ENCODE data around the gene ANKK1. TPM values are rescaled to one million over a fixed set of nuclear protein-coding genes. Genes with fewer than 3 reads are reported as not detected.

ANKK1 gene
- total RNA-seq, 2 experiments from 2014 or later = 0.07 to 0.14 TPM

DNA sequence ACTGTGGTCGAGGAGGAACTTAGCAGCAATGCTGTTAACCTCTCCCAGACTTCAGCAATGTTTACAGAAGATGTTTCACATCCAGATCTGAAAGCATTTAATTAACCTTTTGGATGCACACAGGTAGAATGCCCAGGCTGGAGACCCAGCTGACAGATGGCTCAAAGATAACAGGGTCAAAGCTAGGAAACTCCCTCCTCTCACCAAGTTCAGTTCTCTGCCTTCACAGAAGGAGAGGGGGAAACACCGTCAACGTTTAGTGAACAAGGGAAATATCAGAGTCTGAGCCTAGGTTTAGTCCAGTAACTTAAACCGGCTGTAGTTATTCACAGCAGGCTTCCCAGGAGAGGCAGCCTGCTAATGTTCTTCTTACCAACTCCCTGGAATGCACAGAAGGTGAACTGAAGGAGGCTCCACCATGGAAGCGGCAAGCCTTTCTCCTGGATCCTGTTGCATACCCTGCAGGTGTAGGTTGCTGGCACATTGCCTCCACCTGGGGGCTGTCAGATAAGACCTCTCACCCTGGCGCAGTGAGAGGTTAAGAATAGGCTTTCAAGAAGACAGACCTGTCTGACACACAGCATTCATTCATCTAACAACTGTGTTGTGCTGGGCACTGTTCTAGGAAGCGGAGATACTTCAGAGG is 23.5 kb upstream of the ANKK1 start:
- DNase-seq = no peak
- Mint-ChIP-seq H3K27ac (no peak overlapping the region), H3K4me1 (peaks cover 19% of the 10 kb centered on the region), H3K9me3 (ENCODE audit: low read depth) (no peaks in the 10 kb centered on the region), H3K4me3 (no peak overlapping the region), H3K36me3 (ENCODE audit: low read depth) (peaks cover 20% of the 10 kb centered on the region), H3K27me3 (no peaks in the 10 kb centered on the region)
- POLR2A ChIA-PET = no interaction called here
- intact Hi-C loops (cut with DNase I, micrococcal nuclease) = no loop called here
- no peak for ATAC-seq
- CTCF ChIA-PET = no interaction called here

DNA sequence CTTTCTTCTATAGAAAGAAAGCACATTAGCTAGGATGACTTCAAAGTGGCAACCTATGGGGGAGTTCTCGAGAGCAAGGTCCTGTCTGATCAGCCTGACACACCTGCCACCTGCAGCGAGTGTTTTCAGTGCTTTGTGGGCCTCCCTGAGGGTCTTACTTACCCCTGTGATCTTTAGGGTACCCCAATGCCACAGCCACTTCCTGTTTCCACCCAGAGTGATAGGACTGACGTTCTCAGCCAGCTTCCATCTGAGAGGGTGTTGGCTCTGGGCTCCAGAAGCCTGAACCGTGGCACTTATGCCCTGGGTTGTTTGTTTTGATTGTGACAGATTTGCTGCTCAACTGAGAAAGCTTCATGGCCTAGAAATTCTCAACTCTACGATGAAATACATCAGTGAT is 21.7 kb upstream of the ANKK1 start:
- CTCF ChIA-PET = interaction anchor here (0.7 kb wide), 1 partner anchor 57 kb away, joined by 3 read pairs; no protein-coding TSS in a partner anchor
- peaks cover 19% of the 10 kb centered on the region for H3K4me1 Mint-ChIP-seq
- no peak overlapping the region for H3K4me3 Mint-ChIP-seq
- intact Hi-C loops (cut with DNase I, micrococcal nuclease) = no loop called here
- H3K27ac Mint-ChIP-seq = no peak overlapping the region
- ATAC-seq (no peak), DNase-seq (no peak)
- POLR2A ChIA-PET = no interaction called here
- H3K27me3 Mint-ChIP-seq = no peaks in the 10 kb centered on the region
- peaks cover 14% of the 10 kb centered on the region for H3K36me3 Mint-ChIP-seq (ENCODE audit: low read depth)
- H3K9me3 Mint-ChIP-seq (ENCODE audit: low read depth) = no peaks in the 10 kb centered on the region

DNA sequence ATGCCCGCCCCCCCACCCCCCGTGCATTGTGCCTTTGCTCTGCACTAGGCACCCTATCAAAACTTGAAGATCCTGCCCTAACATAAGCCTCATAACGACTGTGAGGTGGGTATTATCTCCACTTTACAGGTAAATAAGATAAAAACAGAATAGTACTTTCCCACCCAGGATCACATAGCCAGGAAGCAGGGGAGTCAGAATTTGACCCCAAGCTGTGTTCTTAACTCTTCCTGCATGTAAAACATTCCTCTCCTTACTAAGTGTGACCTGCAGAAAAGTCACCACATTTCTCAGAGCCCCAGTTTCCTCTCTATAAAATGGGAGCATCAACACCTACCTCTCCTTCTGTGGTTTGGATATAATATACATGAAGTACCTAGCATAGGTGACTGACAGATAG is 18.2 kb upstream of the ANKK1 start:
- Mint-ChIP-seq H3K4me1 (peaks cover 12% of the 10 kb centered on the region), H3K36me3 (ENCODE audit: low read depth) (peaks cover 15% of the 10 kb centered on the region), H3K27me3 (no peaks in the 10 kb centered on the region), H3K4me3 (no peak overlapping the region), H3K27ac (no peak overlapping the region), H3K9me3 (ENCODE audit: low read depth) (no peaks in the 10 kb centered on the region)
- ATAC-seq = no peak
- intact Hi-C loops (cut with DNase I, micrococcal nuclease) = no loop called here
- DNase-seq = no peak
- ChIA-PET CTCF (interaction anchor here (1.1 kb wide), 1 partner anchor 38 kb away, joined by 3 read pairs; no protein-coding TSS in a partner anchor), POLR2A (no interaction called here)

DNA sequence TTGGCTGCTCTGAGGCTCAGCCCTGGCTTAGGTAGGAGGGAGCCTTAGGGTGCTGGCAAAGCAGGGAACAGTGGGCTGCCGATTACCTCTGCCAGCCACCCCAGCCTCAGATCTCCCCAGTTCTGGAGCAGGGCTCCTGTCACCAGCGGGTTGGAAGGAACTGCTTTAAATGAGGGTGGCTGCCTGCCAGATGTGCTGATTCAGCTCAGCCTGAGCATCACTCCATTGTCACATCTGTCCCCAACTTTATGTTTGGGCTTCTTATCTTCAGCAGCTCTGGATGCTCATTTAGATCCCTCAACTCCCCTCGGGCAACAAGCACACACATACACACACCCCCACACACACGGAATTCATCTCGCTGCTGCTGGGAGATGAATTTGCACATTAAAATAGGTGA is 16.9 kb upstream of the ANKK1 start:
- ChIA-PET POLR2A (no interaction called here), CTCF (interaction anchor here (1.1 kb wide), 1 partner anchor 39 kb away, joined by 3 read pairs; no protein-coding TSS in a partner anchor)

DNA sequence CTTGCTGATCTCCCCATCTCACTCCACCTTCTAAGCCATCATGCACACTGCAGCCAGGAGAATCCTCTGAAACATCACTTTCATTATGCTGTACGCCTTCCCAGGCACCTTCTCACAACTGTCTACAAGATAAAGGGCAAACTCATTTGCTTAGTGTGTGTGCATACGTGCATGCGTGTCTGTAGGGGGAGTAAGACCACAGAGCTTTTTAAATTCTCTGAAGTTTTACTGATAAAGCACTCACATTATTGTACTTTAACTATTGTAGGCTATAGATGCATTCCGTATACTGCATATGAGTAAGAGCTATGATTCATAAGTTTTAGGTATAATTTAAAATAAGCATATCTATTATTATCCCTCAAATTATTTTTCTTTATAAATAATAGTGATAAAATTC is 15.3 kb upstream of the ANKK1 start:
- intact Hi-C loops (cut with DNase I, micrococcal nuclease) = no loop called here
- DNase-seq (no peak), ATAC-seq (no peak)
- CTCF ChIA-PET = no interaction called here
- POLR2A ChIA-PET = no interaction called here
- H3K9me3 Mint-ChIP-seq (ENCODE audit: low read depth) = no peaks in the 10 kb centered on the region
- H3K27ac Mint-ChIP-seq = no peak overlapping the region
- H3K4me3 Mint-ChIP-seq = no peak overlapping the region
- peaks cover 14% of the 10 kb centered on the region for H3K36me3 Mint-ChIP-seq (ENCODE audit: low read depth)
- H3K27me3 Mint-ChIP-seq = no peaks in the 10 kb centered on the region
- no peaks in the 10 kb centered on the region for H3K4me1 Mint-ChIP-seq

More for the DNA sequence above, 16.9 kb upstream of the ANKK1 start:
- Mint-ChIP-seq H3K27ac (no peak overlapping the region), H3K9me3 (ENCODE audit: low read depth) (no peaks in the 10 kb centered on the region), H3K4me3 (no peak overlapping the region), H3K4me1 (peaks cover 5% of the 10 kb centered on the region), H3K36me3 (ENCODE audit: low read depth) (peaks cover 15% of the 10 kb centered on the region), H3K27me3 (no peaks in the 10 kb centered on the region)
- intact Hi-C loops (cut with DNase I, micrococcal nuclease) = no loop called here
- DNase-seq (no peak), ATAC-seq (no peak)

DNA sequence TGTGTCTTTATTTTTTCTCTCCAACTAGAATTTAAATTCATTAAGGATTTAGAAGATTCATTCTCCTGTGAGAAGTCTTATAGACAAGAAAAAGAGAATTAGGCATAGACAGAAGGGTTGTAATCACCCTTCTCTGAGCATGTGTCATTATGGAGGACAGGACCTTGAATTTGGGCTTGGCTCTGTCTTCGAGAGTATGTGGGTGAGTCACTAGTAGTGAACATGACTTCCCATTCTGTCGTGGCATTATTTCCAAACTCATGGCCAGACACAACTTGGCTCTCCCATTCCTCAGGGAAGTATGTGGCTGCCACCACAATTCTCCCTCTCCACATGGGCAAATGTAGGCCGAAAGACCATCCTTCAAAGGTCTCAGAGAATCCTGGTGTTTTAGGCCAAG is 14.3 kb upstream of the ANKK1 start:
- H3K4me3 Mint-ChIP-seq = no peak overlapping the region
- intact Hi-C loops (cut with DNase I, micrococcal nuclease) = no loop called here
- no peak overlapping the region for H3K27ac Mint-ChIP-seq
- POLR2A ChIA-PET = no interaction called here
- no peaks in the 10 kb centered on the region for H3K4me1 Mint-ChIP-seq
- no peaks in the 10 kb centered on the region for H3K9me3 Mint-ChIP-seq (ENCODE audit: low read depth)
- H3K36me3 Mint-ChIP-seq (ENCODE audit: low read depth) = peaks cover 9% of the 10 kb centered on the region
- CTCF ChIA-PET = no interaction called here
- ATAC-seq = no peak
- DNase-seq = no peak
- no peaks in the 10 kb centered on the region for H3K27me3 Mint-ChIP-seq

DNA sequence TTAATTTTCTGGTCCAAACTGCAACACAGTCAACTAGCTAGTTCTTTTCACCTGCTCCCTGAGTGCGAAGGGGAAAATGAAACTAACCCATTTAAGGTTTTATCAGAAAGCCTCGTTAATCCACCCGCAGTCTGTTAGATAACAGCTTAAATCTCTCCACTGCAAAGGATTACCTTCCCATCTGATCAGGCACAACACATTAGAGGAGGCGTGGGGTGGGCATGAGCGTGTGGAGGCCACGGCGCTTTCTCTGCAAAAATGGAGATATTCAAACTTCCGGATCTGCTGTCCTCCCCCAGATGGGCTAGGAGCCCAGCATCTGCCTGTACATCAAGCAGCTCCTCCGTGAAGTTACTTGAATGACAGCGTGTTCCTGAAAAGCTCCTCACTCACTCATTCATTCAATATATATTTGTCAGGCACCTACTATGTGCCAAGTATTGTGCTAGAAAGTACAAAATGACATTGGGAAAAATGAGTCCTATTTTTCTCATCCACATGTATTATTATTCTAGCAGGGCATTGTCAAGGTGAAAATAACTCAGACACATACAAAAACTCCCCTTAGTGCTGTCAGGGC is 13.5 kb upstream of the ANKK1 start:
- POLR2A ChIA-PET = no interaction called here
- ATAC-seq (no peak), DNase-seq (no peak)
- H3K27me3 Mint-ChIP-seq = no peaks in the 10 kb centered on the region
- H3K27ac Mint-ChIP-seq = no peak overlapping the region
- intact Hi-C loops (cut with DNase I, micrococcal nuclease) = no loop called here
- H3K4me1 Mint-ChIP-seq = no peaks in the 10 kb centered on the region
- H3K9me3 Mint-ChIP-seq (ENCODE audit: low read depth) = no peaks in the 10 kb centered on the region
- CTCF ChIA-PET = interaction anchor here (0.6 kb wide), 1 partner anchor 37 kb away, joined by 4 read pairs; no protein-coding TSS in a partner anchor
- no peak overlapping the region for H3K4me3 Mint-ChIP-seq
- H3K36me3 Mint-ChIP-seq (ENCODE audit: low read depth) = peaks cover 6% of the 10 kb centered on the region

DNA sequence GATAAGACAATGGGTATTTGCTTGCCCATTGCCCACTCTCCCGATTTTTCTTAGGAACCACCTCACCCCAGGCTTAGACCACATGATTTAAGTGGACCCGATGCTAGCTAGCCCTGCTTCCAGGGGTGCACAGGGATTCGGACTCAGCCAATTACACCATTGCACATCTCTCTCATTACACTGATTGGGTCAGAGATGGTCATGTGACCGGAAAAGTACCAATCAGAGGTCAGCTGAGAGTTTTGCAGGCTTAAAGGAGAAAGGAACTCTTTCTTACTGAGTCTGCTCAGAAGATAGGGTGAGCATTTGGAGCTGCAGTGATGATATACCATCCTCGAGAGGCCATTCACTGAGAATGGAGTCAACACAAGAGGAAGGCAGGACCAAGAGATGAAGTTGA is 12.2 kb upstream of the ANKK1 start:
- Mint-ChIP-seq H3K36me3 (ENCODE audit: low read depth) (peaks cover 12% of the 10 kb centered on the region), H3K27ac (no peak overlapping the region), H3K9me3 (ENCODE audit: low read depth) (no peaks in the 10 kb centered on the region), H3K4me1 (no peaks in the 10 kb centered on the region), H3K4me3 (no peak overlapping the region), H3K27me3 (no peaks in the 10 kb centered on the region)
- ChIA-PET CTCF (no interaction called here), POLR2A (no interaction called here)
- DNase-seq = no peak
- intact Hi-C loops (cut with DNase I, micrococcal nuclease) = no loop called here
- no peak for ATAC-seq

DNA sequence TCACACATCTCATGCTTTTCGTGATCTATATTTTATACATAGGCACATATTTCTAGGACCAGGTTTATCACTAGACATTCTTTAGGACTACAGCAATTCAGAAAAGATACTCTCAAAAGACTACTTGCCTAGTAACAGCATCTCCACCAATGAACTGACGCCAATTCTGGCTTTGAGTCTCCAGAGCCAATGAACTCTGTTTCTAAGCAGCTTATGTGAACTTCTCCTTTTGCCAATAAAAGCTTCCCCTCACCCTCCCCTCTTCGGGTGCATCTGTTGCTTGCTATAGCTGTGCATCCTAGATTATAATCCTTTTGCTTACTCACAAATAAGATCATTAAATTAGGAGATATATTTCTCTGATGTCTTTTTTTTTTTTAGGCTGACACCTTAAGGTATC is 11.4 kb upstream of the ANKK1 start:
- DNase-seq (no peak), ATAC-seq (no peak)
- ChIA-PET CTCF (interaction anchor here (0.5 to 0.7 kb wide), 2 partner anchors 19 to 22 kb away, joined by 3 read pairs; no protein-coding TSS in a partner anchor), POLR2A (no interaction called here)
- no peaks in the 10 kb centered on the region for H3K27me3 Mint-ChIP-seq
- H3K36me3 Mint-ChIP-seq (ENCODE audit: low read depth) = peaks cover 13% of the 10 kb centered on the region
- intact Hi-C loops (cut with DNase I, micrococcal nuclease) = no loop called here
- no peak overlapping the region for H3K4me3 Mint-ChIP-seq
- no peak overlapping the region for H3K27ac Mint-ChIP-seq
- no peaks in the 10 kb centered on the region for H3K4me1 Mint-ChIP-seq
- no peaks in the 10 kb centered on the region for H3K9me3 Mint-ChIP-seq (ENCODE audit: low read depth)

DNA sequence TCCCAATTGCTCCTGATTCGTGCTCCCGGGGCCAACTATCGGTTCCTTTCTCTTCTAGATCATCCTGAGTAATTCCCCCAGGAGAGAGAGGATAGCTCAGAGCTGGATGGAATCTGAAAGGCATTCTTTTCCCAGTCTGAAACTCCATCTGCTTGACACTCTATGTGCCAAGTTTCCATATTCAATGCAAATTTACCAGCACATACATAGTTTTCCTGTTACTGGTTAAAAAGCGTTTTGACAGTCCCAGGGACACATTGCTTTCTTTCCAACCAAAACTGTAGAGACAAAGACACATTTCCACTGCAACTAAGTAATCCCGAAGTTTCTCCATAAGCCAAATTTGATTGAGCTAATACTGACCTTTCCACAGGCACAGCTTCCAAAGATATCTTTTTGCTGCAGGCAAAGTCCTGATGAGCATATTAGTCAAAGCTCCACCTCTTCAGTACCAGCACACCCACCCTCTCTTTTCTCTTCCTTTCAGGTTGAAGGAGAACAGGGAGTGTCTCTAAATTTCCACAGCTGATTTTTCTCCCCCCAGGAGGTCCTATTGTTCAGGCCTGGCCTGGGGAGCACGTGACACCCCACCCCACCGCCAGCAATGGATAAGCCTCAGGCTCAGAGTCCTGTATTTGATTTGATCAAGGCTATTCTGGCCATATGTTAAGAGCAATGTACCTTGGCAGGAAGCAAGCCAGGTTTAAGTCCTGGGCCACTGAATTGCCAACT is 9.7 kb upstream of the ANKK1 start:
- Mint-ChIP-seq H3K4me3 (no peak overlapping the region), H3K27ac (no peak overlapping the region), H3K4me1 (no peaks in the 10 kb centered on the region), H3K27me3 (no peaks in the 10 kb centered on the region), H3K36me3 (ENCODE audit: low read depth) (peaks cover 11% of the 10 kb centered on the region), H3K9me3 (ENCODE audit: low read depth) (no peaks in the 10 kb centered on the region)
- intact Hi-C loops (cut with DNase I, micrococcal nuclease) = no loop called here
- DNase-seq (no peak), ATAC-seq (no peak)
- ChIA-PET POLR2A (no interaction called here), CTCF (interaction anchor here (1.1 kb wide), 1 partner anchor 9 kb away, joined by 3 read pairs; no protein-coding TSS in a partner anchor)

DNA sequence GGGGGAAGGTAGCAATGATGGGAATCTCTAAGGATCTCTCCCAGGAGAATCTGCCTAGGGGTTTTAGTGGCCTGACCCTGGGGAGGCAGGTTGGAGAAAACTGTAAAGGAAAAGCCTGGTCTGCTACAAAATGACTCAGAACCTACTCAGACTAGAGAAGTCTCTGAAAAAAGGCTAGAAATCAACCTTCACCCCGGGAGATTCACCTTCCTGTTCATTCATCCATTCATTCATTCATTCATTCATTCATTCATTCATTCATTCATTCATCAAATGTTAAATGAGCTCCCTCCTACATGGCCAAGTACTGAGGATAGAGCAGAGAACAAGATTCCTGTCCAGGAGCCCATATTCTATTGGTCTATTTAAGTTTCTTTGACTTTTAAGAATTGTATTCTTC is 8.9 kb upstream of the ANKK1 start:
- no peaks in the 10 kb centered on the region for H3K4me1 Mint-ChIP-seq
- H3K36me3 Mint-ChIP-seq (ENCODE audit: low read depth) = peaks cover 8% of the 10 kb centered on the region
- intact Hi-C loops (cut with DNase I, micrococcal nuclease) = no loop called here
- no peaks in the 10 kb centered on the region for H3K27me3 Mint-ChIP-seq
- POLR2A ChIA-PET = no interaction called here
- no peaks in the 10 kb centered on the region for H3K9me3 Mint-ChIP-seq (ENCODE audit: low read depth)
- ATAC-seq = no peak
- H3K27ac Mint-ChIP-seq = no peak overlapping the region
- DNase-seq = no peak
- CTCF ChIA-PET = interaction anchor here (1.1 kb wide), 1 partner anchor 8 kb away, joined by 3 read pairs; no protein-coding TSS in a partner anchor
- H3K4me3 Mint-ChIP-seq = no peak overlapping the region

DNA sequence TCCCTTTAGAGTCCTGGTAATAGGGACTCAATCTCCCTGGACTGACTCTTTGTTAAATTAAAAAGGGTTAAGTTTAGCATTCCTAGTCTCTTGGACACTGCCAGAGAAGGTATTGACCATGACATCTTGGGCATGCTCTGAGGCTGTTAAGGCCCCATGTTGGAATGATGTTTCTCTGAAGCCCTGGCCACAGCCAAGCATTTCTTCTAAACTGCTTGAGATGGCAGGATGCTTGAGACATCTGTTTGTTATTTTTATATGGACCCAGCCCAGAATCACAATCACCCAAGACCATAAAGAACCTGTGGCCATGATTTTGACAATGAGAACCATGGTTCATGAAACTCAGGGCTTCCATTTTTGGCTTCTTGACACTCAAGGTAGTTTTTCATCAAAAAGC is 5.5 kb upstream of the ANKK1 start:
- POLR2A ChIA-PET = no interaction called here
- peaks cover 10% of the 10 kb centered on the region for H3K36me3 Mint-ChIP-seq (ENCODE audit: low read depth)
- intact Hi-C loops (cut with DNase I, micrococcal nuclease) = no loop called here

More for the DNA sequence above, 5.5 kb upstream of the ANKK1 start:
- no peak overlapping the region for H3K27ac Mint-ChIP-seq
- no peaks in the 10 kb centered on the region for H3K4me1 Mint-ChIP-seq
- DNase-seq (no peak), ATAC-seq (no peak)
- no peak overlapping the region for H3K4me3 Mint-ChIP-seq
- H3K27me3 Mint-ChIP-seq = peaks cover 2% of the 10 kb centered on the region
- CTCF ChIA-PET = no interaction called here
- no peaks in the 10 kb centered on the region for H3K9me3 Mint-ChIP-seq (ENCODE audit: low read depth)

Data from activated CD4-positive, alpha-beta T cell treated with anti-CD3 and anti-CD28 coated beads for 36 hours (primary cell).